ENCODE data around the gene RNASEH2A.

The RNASEH2A gene

GRCh38 chr19:12838182-12838885, 31.9 kb downstream of the RNASEH2A start, which contains the start of gene MAST1:
Gene MAST1, plus strand, starts transcription at chr19:12838515. Its CDS starts 58 bp downstream, at chr19:12838573.
- TF ChIP-seq SIN3A (IDR thresholded peaks at IDR 0.05; ENCODE audit: borderline replicate concordance, insufficient read depth, low read length) (no peak), FOXP2 (optimal IDR thresholded peaks at IDR 0.05; ENCODE audit: borderline replicate concordance, extremely low read depth, extremely low read length, insufficient read depth) (peak; percentile 42)

- TF ChIP-seq FOXP2 (optimal IDR thresholded peaks at IDR 0.05; ENCODE audit: borderline replicate concordance, extremely low read depth, extremely low read length, insufficient read depth) (peak; percentile 15), SIN3A (IDR thresholded peaks at IDR 0.05; ENCODE audit: borderline replicate concordance, insufficient read depth, low read length) (no peak), TAF1 (IDR thresholded peaks at IDR 0.05; ENCODE audit: borderline replicate concordance, insufficient read depth, low read length) (no peak)
Measured at GRCh38 chr19:12838886-12839756, 32.7 kb downstream of the RNASEH2A start.

- TF ChIP-seq SIN3A (IDR thresholded peaks at IDR 0.05; ENCODE audit: borderline replicate concordance, insufficient read depth, low read length), result no peak
- TF ChIP-seq TAF1 (IDR thresholded peaks at IDR 0.05; ENCODE audit: borderline replicate concordance, insufficient read depth, low read length), result no peak
- TF ChIP-seq POLR2AphosphoS5 (IDR thresholded peaks at IDR 0.05; ENCODE audit: low read depth, low read length), result no peak
- TF ChIP-seq FOXP2 (optimal IDR thresholded peaks at IDR 0.05; ENCODE audit: borderline replicate concordance, extremely low read depth, extremely low read length, insufficient read depth), result no peak
- no peak for TF ChIP-seq REST (IDR thresholded peaks at IDR 0.05; ENCODE audit: insufficient read depth in 1 of 2, low read depth in 2 of 2, low read length in 2 of 2)
Measured at GRCh38 chr19:12840091-12841079, 34.0 kb downstream of the RNASEH2A start.

GRCh38 chr19:12841094-12841493, 34.7 kb downstream of the RNASEH2A start:
- TF ChIP-seq POLR2AphosphoS5 (IDR thresholded peaks at IDR 0.05; ENCODE audit: low read depth, low read length) (no peak), REST (IDR thresholded peaks at IDR 0.05; ENCODE audit: insufficient read depth in 1 of 2, low read depth in 2 of 2, low read length in 2 of 2) (no peak), TAF1 (IDR thresholded peaks at IDR 0.05; ENCODE audit: borderline replicate concordance, insufficient read depth, low read length) (no peak), SIN3A (IDR thresholded peaks at IDR 0.05; ENCODE audit: borderline replicate concordance, insufficient read depth, low read length) (no peak), FOXP2 (optimal IDR thresholded peaks at IDR 0.05; ENCODE audit: borderline replicate concordance, extremely low read depth, extremely low read length, insufficient read depth) (no peak)

- TF ChIP-seq TAF1 (IDR thresholded peaks at IDR 0.05; ENCODE audit: borderline replicate concordance, insufficient read depth, low read length) (no peak), REST (IDR thresholded peaks at IDR 0.05; ENCODE audit: insufficient read depth in 1 of 2, low read depth in 2 of 2, low read length in 2 of 2) (no peak), FOXP2 (optimal IDR thresholded peaks at IDR 0.05; ENCODE audit: borderline replicate concordance, extremely low read depth, extremely low read length, insufficient read depth) (no peak), POLR2AphosphoS5 (IDR thresholded peaks at IDR 0.05; ENCODE audit: low read depth, low read length) (no peak), SIN3A (IDR thresholded peaks at IDR 0.05; ENCODE audit: borderline replicate concordance, insufficient read depth, low read length) (no peak)
Measured at GRCh38 chr19:12842511-12842910, 36.1 kb downstream of the RNASEH2A start.
